Neural cell (in vitro differentiated cells): ENCODE results near the gene ERBB4.

Experiments
- CTCF ChIP-seq: fragments of 450-650 bp; IDR thresholded peaks from 2 replicates; pipeline ENCODE4 v1.5.1; 2014; ENCODE audit warnings: antibody characterized with exemption, mild to moderate bottlenecking, moderate library complexity; ENCODE audit not compliant: poor library complexity, severe bottlenecking
- EP300 ChIP-seq: fragments of 450-650 bp; conservative IDR thresholded peaks from 2 replicates; pipeline ENCODE4 v1.6.1; 2014; ENCODE audit warnings: antibody characterized with exemption, mild to moderate bottlenecking, moderate library complexity; ENCODE audit not compliant: poor library complexity, severe bottlenecking
- EZH2 ChIP-seq: fragments of 200-600, 300-800 bp; shearing (Covaris generic), sonication (generic); IDR thresholded peaks from 2 replicates; pipeline ENCODE4 v1.6.1; 2014; ENCODE audit warnings: antibody characterized with exemption, low read length, borderline replicate concordance, mild to moderate bottlenecking; ENCODE audit not compliant: insufficient read depth, poor library complexity, severe bottlenecking
- MXI1 ChIP-seq: fragments of 450-650 bp; conservative IDR thresholded peaks from 2 replicates; pipeline ENCODE4 v1.6.1; 2014; ENCODE audit warnings: antibody characterized with exemption, mild to moderate bottlenecking; ENCODE audit not compliant: poor library complexity, severe bottlenecking
- POLR2AphosphoS5 ChIP-seq: IDR thresholded peaks from 2 replicates; pipeline ENCODE4 v1.6.1; 2012
- RAD21 ChIP-seq: fragments of 450-650 bp; conservative IDR thresholded peaks from 2 replicates; pipeline ENCODE4 v1.6.1; 2014; ENCODE audit warnings: antibody characterized with exemption, mild to moderate bottlenecking, moderate library complexity
- REST ChIP-seq: IDR thresholded peaks from 2 replicates; pipeline ENCODE4 v1.6.1; 2012; ENCODE audit warnings: borderline replicate concordance

GRCh38 chr2:212546669-212547068 is 8.1 kb upstream of the ERBB4 start:
- no peak for TF ChIP-seq CTCF
- TF ChIP-seq POLR2AphosphoS5, result no peak
- no peak for TF ChIP-seq REST
- TF ChIP-seq MXI1, result no peak
- TF ChIP-seq EZH2, result no peak
- TF ChIP-seq EP300, result no peak
- TF ChIP-seq RAD21, result no peak
